ENCODE measurements around the gene RAB40B. TPM values are rescaled to one million over a fixed set of nuclear protein-coding genes. Genes with fewer than 3 reads are reported as not detected.

The RAB40B gene
- total RNA-seq, 2 donors from 2014 or later: 1.2 to 4.6 TPM

- Mint-ChIP-seq H3K36me3 (ENCODE audit: low read depth) (peaks cover 58% of the 10 kb centered on the region), H3K4me1 (no peaks in the 10 kb centered on the region), H3K9me3 (no peaks in the 10 kb centered on the region), H3K4me3 (no peak overlapping the region), H3K27me3 (ENCODE audit: insufficient read depth) (no peaks in the 10 kb centered on the region), H3K27ac (no peak overlapping the region)
- H3K9me3 ChIP-seq (ENCODE audit: control insufficient read depth, low read length): no peaks in the 10 kb centered on the region
- peak; percentile 40 for DNase-seq
- no peak overlapping the region for H3K9ac ChIP-seq (ENCODE audit: extremely low read depth, low read length, poor library complexity, severe bottlenecking)
- peaks cover 69% of the 10 kb centered on the region for H3K36me3 ChIP-seq (ENCODE audit: control insufficient read depth, insufficient read depth, low read length)
- WGBS, 2 experiments (ENCODE audit: insufficient coverage in 1 of 2, insufficient read length in 1 of 2): 95 to 97% methylated on average over 21 of the region's 21 CpGs
- no peak overlapping the region for H3K27ac ChIP-seq (ENCODE audit: low read depth, low read length)
- H3K4me1 ChIP-seq (ENCODE audit: control insufficient read depth, insufficient read depth, low read length): no peaks in the 10 kb centered on the region
- H3K4me3 ChIP-seq (ENCODE audit: low read length): no peak overlapping the region
- TF ChIP-seq CTCF (conservative IDR thresholded peaks at IDR 0.05): no peak
- H3K27me3 ChIP-seq (ENCODE audit: control insufficient read depth, insufficient read depth, low read length, poor library complexity, severe bottlenecking): no peaks in the 10 kb centered on the region
Observed at GRCh38 chr17:82627405-82627804, 71.1 kb downstream of the RAB40B start.

- Mint-ChIP-seq H3K36me3 (ENCODE audit: low read depth) (peaks cover 63% of the 10 kb centered on the region), H3K9me3 (no peaks in the 10 kb centered on the region), H3K4me1 (no peaks in the 10 kb centered on the region), H3K27me3 (ENCODE audit: insufficient read depth) (no peaks in the 10 kb centered on the region), H3K4me3 (no peak overlapping the region), H3K27ac (peak overlapping the region; percentile 62)
- Histone ChIP-seq H3K4me3 (ENCODE audit: low read length) (no peak overlapping the region), H3K27ac (ENCODE audit: low read depth, low read length) (no peak overlapping the region), H3K9ac (ENCODE audit: extremely low read depth, low read length, poor library complexity, severe bottlenecking) (no peak overlapping the region), H3K4me1 (ENCODE audit: control insufficient read depth, insufficient read depth, low read length) (no peaks in the 10 kb centered on the region), H3K9me3 (ENCODE audit: control insufficient read depth, low read length) (no peaks in the 10 kb centered on the region), H3K27me3 (ENCODE audit: control insufficient read depth, insufficient read depth, low read length, poor library complexity, severe bottlenecking) (no peaks in the 10 kb centered on the region), H3K36me3 (ENCODE audit: control insufficient read depth, insufficient read depth, low read length) (peaks cover 79% of the 10 kb centered on the region)
- WGBS, 2 experiments (ENCODE audit: insufficient coverage in 1 of 2, insufficient read length in 1 of 2): 96 to 100% methylated on average over 14 to 15 of the region's 15 CpGs
- no peak for DNase-seq
- TF ChIP-seq CTCF (conservative IDR thresholded peaks at IDR 0.05): no peak
Observed at GRCh38 chr17:82623707-82624106, 74.8 kb downstream of the RAB40B start.

GRCh38 chr17:82619641-82620040 is 78.9 kb downstream of the RAB40B start:
- H3K4me3 ChIP-seq (ENCODE audit: low read length): no peak overlapping the region
- no peaks in the 10 kb centered on the region for H3K27me3 Mint-ChIP-seq (ENCODE audit: insufficient read depth)
- TF ChIP-seq CTCF (conservative IDR thresholded peaks at IDR 0.05): no peak
- H3K9ac ChIP-seq (ENCODE audit: extremely low read depth, low read length, poor library complexity, severe bottlenecking): no peak overlapping the region
- DNase-seq: no peak
- peaks cover 72% of the 10 kb centered on the region for H3K36me3 ChIP-seq (ENCODE audit: control insufficient read depth, insufficient read depth, low read length)
- H3K27me3 ChIP-seq (ENCODE audit: control insufficient read depth, insufficient read depth, low read length, poor library complexity, severe bottlenecking): no peaks in the 10 kb centered on the region
- H3K4me3 Mint-ChIP-seq: no peak overlapping the region
- H3K27ac ChIP-seq (ENCODE audit: low read depth, low read length): no peak overlapping the region
- no peak overlapping the region for H3K27ac Mint-ChIP-seq
- H3K9me3 Mint-ChIP-seq: no peaks in the 10 kb centered on the region
- WGBS, 2 experiments (ENCODE audit: insufficient coverage in 1 of 2, insufficient read length in 1 of 2): 93 to 97% methylated on average over 8 to 10 of the region's 10 CpGs
- H3K4me1 ChIP-seq (ENCODE audit: control insufficient read depth, insufficient read depth, low read length): no peaks in the 10 kb centered on the region
- no peaks in the 10 kb centered on the region for H3K4me1 Mint-ChIP-seq
- no peaks in the 10 kb centered on the region for H3K9me3 ChIP-seq (ENCODE audit: control insufficient read depth, low read length)
- peaks cover 64% of the 10 kb centered on the region for H3K36me3 Mint-ChIP-seq (ENCODE audit: low read depth)
